HEK293 (cell line): ENCODE data around the gene GAST.

Experiments used
- CTCF ChIA-PET: fragments of 350-600 bp; formaldehyde crosslinking; extraction: SDS; loops from one replicate; lab custom pipeline; 2021; ENCODE audit warnings: antibody characterized with exemption; lab: Yijun Ruan, JAX
- POLR2A ChIA-PET: fragments of 300-600 bp; formaldehyde crosslinking; extraction: SDS; loops from one replicate; lab custom pipeline; 2020; ENCODE audit warnings: antibody characterized with exemption, inconsistent platforms; lab: Yijun Ruan, JAX
- H3K27ac ChIP-seq: fragments of 200-500 bp; sonication (Bioruptor generic); 2 replicates; pipeline ENCODE4 v1.5.1; 2014; ENCODE audit warnings: low read depth, low read length, control low read depth, inconsistent platforms; ENCODE audit errors: extremely low read depth
- H3K36me3 ChIP-seq, 2 experiments: fragments of 200-500 bp in 1 of 2; sonication (Bioruptor generic) in 1 of 2; 1 replicate in 1 of 2; 2 replicates in 1 of 2; pipeline ENCODE4 v1.5.1; 2014 to 2017; ENCODE audit warnings: inconsistent platforms in 2 of 2, low read length in 2 of 2; ENCODE audit not compliant: control insufficient read depth in 2 of 2, insufficient read depth in 1 of 2
- H3K4me1 ChIP-seq: fragments of 200-500 bp; sonication (Bioruptor generic); 2 replicates; pipeline ENCODE4 v1.5.1; 2014; ENCODE audit warnings: mild to moderate bottlenecking, low read length, inconsistent platforms; ENCODE audit not compliant: control insufficient read depth, insufficient read depth
- H3K4me3 ChIP-seq: 2 replicates; pipeline ENCODE4 v1.5.1; 2011; ENCODE audit warnings: low read depth, mild to moderate bottlenecking, control low read depth, low read length, moderate library complexity
- H3K9me3 ChIP-seq: fragments of 200-500 bp; sonication (Bioruptor generic); 2 replicates; pipeline ENCODE4 v1.5.1; 2014; ENCODE audit warnings: low read depth, low read length, inconsistent platforms; ENCODE audit not compliant: control insufficient read depth, insufficient read depth
- MEIS1 ChIP-seq: sonication (generic); formaldehyde crosslinking; IDR thresholded peaks from 2 replicates; pipeline ENCODE4 v1.8.1; 2022; ENCODE audit warnings: missing genetic modification reagents, mild to moderate bottlenecking, borderline replicate concordance
- SCRT1 ChIP-seq: fragments of 450-650 bp; formaldehyde crosslinking; IDR thresholded peaks from 2 replicates; pipeline ENCODE4 v1.5.1; 2016; ENCODE audit warnings: missing biosample characterization, missing genetic modification characterization, borderline replicate concordance
- SCRT2 ChIP-seq: fragments of 450-650 bp; formaldehyde crosslinking; IDR thresholded peaks from 2 replicates; pipeline ENCODE4 v1.5.1; 2016; ENCODE audit warnings: missing biosample characterization, missing genetic modification characterization
- ZNF350 ChIP-seq: fragments of 450-650 bp; formaldehyde crosslinking; IDR thresholded peaks from 2 replicates; pipeline ENCODE4 v1.5.0; 2017; ENCODE audit warnings: missing biosample characterization, mild to moderate bottlenecking, missing genetic modification characterization
- ZNF426 ChIP-seq: fragments of 450-650 bp; formaldehyde crosslinking; IDR thresholded peaks from 2 replicates; pipeline ENCODE4 v1.5.1; 2017; ENCODE audit warnings: missing biosample characterization, missing genetic modification characterization, mild to moderate bottlenecking, inconsistent platforms, moderate library complexity
- ZNF473 ChIP-seq: fragments of 450-650 bp; formaldehyde crosslinking; IDR thresholded peaks from 2 replicates; pipeline ENCODE4 v1.5.1; 2017; ENCODE audit warnings: missing biosample characterization, missing genetic modification characterization
- ZNF621 ChIP-seq: fragments of 450-650 bp; formaldehyde crosslinking; IDR thresholded peaks from 2 replicates; pipeline ENCODE4 v1.5.1; 2017; ENCODE audit warnings: missing biosample characterization, missing genetic modification characterization
- ZNF654 ChIP-seq: fragments of 450-650 bp; formaldehyde crosslinking; IDR thresholded peaks from 2 replicates; pipeline ENCODE4 v1.5.1; 2016; ENCODE audit warnings: low read depth, missing biosample characterization, missing genetic modification characterization
- ZNF76 ChIP-seq: fragments of 450-650 bp; formaldehyde crosslinking; IDR thresholded peaks from 2 replicates; pipeline ENCODE4; 2016; ENCODE audit warnings: low read depth, missing biosample characterization, missing genetic modification characterization, borderline replicate concordance
- ZNF792 ChIP-seq: fragments of 450-650 bp; formaldehyde crosslinking; IDR thresholded peaks from 2 replicates; pipeline ENCODE4 v1.5.1; 2016; ENCODE audit warnings: missing biosample characterization, missing genetic modification characterization
- TF ChIP-seq, protein P1 (sequence below): fragments of 450-650 bp; formaldehyde crosslinking; IDR thresholded peaks from 2 replicates; pipeline ENCODE4 v1.5.1; 2016; ENCODE audit warnings: missing biosample characterization, missing genetic modification characterization
- TF ChIP-seq, protein P2 (sequence below): fragments of 450-650 bp; formaldehyde crosslinking; optimal IDR thresholded peaks from 2 replicates; pipeline ENCODE3; 2016; ENCODE audit warnings: missing biosample characterization, mild to moderate bottlenecking, missing genetic modification characterization
- TF ChIP-seq, protein P3 (sequence below): fragments of 450-650 bp; formaldehyde crosslinking; conservative IDR thresholded peaks from 2 replicates; pipeline ENCODE4 v1.5.1; 2016; ENCODE audit warnings: low read depth, missing biosample characterization, missing genetic modification characterization
- TF ChIP-seq, protein P4 (sequence below): fragments of 450-650 bp; formaldehyde crosslinking; IDR thresholded peaks from 2 replicates; pipeline ENCODE4 v1.5.1; 2016; ENCODE audit warnings: missing biosample characterization, missing genetic modification characterization

The GAST gene

DNA sequence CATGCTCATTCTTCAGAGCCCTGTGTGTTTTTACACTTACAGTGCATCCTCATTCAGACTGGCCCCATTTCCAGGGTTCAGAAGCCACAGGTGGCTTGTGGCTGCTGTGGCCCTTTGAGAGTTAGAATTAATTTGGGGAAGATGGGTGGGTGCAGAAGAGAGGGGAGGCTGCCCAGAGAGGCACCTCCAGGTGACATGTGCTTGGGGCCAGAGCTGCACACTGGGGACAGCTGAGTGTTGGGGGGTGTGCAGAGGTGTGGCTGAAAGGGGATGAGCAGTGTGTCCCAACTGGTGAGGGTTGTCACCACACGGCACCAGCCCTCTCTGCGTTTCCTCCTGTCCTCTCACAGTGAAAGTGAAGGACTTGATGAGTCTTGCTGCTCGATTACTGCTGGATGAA, 30.4 kb upstream of the GAST start:
- TF ChIP-seq, protein P1, sequence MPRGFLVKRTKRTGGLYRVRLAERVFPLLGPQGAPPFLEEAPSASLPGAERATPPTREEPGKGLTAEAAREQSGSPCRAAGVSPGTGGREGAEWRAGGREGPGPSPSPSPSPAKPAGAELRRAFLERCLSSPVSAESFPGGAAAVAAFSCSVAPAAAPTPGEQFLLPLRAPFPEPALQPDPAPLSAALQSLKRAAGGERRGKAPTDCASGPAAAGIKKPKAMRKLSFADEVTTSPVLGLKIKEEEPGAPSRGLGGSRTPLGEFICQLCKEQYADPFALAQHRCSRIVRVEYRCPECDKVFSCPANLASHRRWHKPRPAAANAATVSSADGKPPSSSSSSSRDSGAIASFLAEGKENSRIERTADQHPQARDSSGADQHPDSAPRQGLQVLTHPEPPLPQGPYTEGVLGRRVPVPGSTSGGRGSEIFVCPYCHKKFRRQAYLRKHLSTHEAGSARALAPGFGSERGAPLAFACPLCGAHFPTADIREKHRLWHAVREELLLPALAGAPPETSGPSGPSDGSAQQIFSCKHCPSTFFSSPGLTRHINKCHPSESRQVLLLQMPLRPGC (tag by site-specific recombination): no peak
- TF ChIP-seq ZNF426 (tag by site-specific recombination) (no peak), ZNF473 (tag by site-specific recombination) (no peak), SCRT1 (tag by site-specific recombination) (peak; percentile 67; the same call in 1 of the 2 replicates), ZNF792 (tag by site-specific recombination) (no peak), ZNF76 (tag by site-specific recombination) (no peak), ZNF654 (no peak), MEIS1 (no peak), SCRT2 (tag by site-specific recombination) (peak; percentile 76)
- TF ChIP-seq, protein P2, sequence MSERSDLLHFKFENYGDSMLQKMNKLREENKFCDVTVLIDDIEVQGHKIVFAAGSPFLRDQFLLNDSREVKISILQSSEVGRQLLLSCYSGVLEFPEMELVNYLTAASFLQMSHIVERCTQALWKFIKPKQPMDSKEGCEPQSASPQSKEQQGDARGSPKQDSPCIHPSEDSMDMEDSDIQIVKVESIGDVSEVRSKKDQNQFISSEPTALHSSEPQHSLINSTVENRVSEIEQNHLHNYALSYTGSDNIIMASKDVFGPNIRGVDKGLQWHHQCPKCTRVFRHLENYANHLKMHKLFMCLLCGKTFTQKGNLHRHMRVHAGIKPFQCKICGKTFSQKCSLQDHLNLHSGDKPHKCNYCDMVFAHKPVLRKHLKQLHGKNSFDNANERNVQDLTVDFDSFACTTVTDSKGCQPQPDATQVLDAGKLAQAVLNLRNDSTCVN (tag by site-specific recombination): no peak
- TF ChIP-seq, protein P3, sequence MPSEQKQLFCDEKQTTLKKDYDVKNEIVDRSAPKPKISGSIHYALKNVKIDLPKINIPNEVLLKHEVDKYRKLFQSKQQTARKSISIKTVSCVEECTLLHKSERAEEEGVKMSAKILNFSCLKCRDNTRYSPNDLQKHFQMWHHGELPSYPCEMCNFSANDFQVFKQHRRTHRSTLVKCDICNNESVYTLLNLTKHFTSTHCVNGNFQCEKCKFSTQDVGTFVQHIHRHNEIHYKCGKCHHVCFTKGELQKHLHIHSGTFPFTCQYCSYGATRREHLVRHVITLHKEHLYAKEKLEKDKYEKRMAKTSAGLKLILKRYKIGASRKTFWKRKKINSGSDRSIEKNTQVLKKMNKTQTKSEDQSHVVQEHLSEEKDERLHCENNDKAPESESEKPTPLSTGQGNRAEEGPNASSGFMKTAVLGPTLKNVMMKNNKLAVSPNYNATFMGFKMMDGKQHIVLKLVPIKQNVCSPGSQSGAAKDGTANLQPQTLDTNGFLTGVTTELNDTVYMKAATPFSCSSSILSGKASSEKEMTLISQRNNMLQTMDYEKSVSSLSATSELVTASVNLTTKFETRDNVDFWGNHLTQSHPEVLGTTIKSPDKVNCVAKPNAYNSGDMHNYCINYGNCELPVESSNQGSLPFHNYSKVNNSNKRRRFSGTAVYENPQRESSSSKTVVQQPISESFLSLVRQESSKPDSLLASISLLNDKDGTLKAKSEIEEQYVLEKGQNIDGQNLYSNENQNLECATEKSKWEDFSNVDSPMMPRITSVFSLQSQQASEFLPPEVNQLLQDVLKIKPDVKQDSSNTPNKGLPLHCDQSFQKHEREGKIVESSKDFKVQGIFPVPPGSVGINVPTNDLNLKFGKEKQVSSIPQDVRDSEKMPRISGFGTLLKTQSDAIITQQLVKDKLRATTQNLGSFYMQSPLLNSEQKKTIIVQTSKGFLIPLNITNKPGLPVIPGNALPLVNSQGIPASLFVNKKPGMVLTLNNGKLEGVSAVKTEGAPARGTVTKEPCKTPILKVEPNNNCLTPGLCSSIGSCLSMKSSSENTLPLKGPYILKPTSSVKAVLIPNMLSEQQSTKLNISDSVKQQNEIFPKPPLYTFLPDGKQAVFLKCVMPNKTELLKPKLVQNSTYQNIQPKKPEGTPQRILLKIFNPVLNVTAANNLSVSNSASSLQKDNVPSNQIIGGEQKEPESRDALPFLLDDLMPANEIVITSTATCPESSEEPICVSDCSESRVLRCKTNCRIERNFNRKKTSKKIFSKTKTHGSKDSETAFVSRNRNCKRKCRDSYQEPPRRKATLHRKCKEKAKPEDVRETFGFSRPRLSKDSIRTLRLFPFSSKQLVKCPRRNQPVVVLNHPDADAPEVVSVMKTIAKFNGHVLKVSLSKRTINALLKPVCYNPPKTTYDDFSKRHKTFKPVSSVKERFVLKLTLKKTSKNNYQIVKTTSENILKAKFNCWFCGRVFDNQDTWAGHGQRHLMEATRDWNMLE (tag by site-specific recombination): no peak
- ChIA-PET POLR2A (interaction anchor here (3.9 kb wide), 1 partner anchor 8 kb away, joined by 104 read pairs; the partner anchor contains the start of gene EIF1), CTCF (interaction anchor here (9.2 kb wide), 1 partner anchor 15 kb away, joined by 126 read pairs; no protein-coding TSS in a partner anchor)
- Histone ChIP-seq H3K4me1 (no peaks in the 10 kb centered on the region), H3K9me3 (no peaks in the 10 kb centered on the region), H3K4me3 (no peak overlapping the region), H3K36me3 (no peaks in the 10 kb centered on the region), H3K27ac (no peak overlapping the region)

DNA sequence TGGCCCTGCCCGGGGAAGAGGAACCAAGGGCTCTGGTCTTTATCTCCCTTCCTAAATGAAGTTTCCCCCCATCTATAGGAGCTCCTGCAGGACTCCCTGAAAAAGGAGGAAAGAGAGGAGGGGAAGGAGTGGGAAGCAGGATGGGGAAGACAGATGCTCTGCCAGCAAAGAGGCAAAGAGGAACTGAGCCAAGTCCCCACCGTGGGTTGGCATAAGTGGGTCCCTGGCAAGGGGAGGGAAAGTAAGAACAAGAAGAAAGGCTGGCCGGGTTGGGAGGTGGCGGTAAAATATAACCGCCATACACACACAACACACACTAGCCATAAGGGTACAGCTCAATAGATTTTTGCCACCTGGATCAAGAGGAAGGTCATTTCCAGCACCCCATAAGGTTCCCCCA, 29.5 kb upstream of the GAST start:
- no peaks in the 10 kb centered on the region for H3K36me3 ChIP-seq
- ChIA-PET POLR2A (no interaction called here), CTCF (interaction anchor here (9.2 kb wide), 1 partner anchor 16 kb away, joined by 126 read pairs; no protein-coding TSS in a partner anchor)
- TF ChIP-seq ZNF621 (tag by site-specific recombination): no peak
- H3K4me1 ChIP-seq: no peaks in the 10 kb centered on the region
- H3K27ac ChIP-seq: no peak overlapping the region
- H3K9me3 ChIP-seq: no peaks in the 10 kb centered on the region
- no peak overlapping the region for H3K4me3 ChIP-seq

DNA sequence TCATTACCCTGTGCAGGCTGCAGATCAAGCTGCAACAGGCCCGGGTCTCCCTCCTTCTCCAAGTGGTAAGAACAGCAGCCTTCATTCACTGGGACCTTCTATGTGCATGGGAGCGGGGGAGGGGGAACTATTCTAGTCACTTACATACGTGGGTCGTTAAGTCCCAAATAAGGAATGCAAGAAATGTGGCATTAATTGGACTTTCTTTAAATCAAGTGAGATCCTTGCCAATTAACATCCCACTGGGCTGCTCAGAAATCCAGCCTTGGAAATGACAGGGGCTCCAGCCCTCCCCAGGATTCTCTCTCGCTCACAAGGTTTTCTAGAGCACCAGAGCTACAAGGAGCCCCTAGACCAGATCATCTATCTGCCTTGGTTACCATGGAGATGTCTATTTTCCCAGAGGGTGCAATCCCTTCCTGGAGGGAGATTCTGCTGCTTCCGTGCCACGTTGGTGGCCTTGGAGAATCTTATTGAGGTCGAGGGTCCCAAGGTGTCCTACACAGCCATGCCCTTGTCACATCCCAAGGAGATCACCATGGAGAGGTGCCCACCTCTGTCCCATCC, 28.6 kb upstream of the GAST start:
- TF ChIP-seq ZNF350 (tag by site-specific recombination): no peak
- TF ChIP-seq, protein P4, sequence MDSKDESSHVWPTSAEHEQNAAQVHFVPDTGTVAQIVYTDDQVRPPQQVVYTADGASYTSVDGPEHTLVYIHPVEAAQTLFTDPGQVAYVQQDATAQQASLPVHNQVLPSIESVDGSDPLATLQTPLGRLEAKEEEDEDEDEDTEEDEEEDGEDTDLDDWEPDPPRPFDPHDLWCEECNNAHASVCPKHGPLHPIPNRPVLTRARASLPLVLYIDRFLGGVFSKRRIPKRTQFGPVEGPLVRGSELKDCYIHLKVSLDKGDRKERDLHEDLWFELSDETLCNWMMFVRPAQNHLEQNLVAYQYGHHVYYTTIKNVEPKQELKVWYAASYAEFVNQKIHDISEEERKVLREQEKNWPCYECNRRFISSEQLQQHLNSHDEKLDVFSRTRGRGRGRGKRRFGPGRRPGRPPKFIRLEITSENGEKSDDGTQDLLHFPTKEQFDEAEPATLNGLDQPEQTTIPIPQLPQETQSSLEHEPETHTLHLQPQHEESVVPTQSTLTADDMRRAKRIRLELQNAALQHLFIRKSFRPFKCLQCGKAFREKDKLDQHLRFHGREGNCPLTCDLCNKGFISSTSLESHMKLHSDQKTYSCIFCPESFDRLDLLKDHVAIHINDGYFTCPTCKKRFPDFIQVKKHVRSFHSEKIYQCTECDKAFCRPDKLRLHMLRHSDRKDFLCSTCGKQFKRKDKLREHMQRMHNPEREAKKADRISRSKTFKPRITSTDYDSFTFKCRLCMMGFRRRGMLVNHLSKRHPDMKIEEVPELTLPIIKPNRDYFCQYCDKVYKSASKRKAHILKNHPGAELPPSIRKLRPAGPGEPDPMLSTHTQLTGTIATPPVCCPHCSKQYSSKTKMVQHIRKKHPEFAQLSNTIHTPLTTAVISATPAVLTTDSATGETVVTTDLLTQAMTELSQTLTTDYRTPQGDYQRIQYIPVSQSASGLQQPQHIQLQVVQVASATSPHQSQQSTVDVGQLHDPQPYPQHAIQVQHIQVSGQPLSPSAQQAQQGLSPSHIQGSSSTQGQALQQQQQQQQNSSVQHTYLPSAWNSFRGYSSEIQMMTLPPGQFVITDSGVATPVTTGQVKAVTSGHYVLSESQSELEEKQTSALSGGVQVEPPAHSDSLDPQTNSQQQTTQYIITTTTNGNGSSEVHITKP (tag by site-specific recombination): peak; percentile 87
- Histone ChIP-seq H3K36me3 (no peaks in the 10 kb centered on the region), H3K4me3 (no peak overlapping the region), H3K27ac (no peak overlapping the region), H3K9me3 (no peaks in the 10 kb centered on the region), H3K4me1 (no peaks in the 10 kb centered on the region)
- ChIA-PET CTCF (interaction anchor here (0.6 to 9.2 kb wide), 3 partner anchors 17 to 832 kb away, joined by 3 to 126 read pairs (median 3); no protein-coding TSS in a partner anchor), POLR2A (no interaction called here)
